Measurements from ENCODE around the gene SMIM34. TPM values are rescaled to one million over a fixed set of nuclear protein-coding genes. Genes with fewer than 3 reads are reported as not detected.
"Not testable (repeated sequence)": the region's sequence is repeated elsewhere in the genome, so short reads cannot be mapped to it uniquely, and the experiment has no call there.

Gene SMIM34
- total RNA-seq (under 1 TPM in 2 of 7 donors, not detected in 5; 0.27 to 0.34 TPM), polyA plus RNA-seq (not detected)
- long read RNA-seq, donor 1: 0 reads
- long read RNA-seq, donor 2: 0 reads
- long read RNA-seq, donor 3: 0 reads

GRCh38 chr21:34423805-34424204, at the start of gene SMIM34:
Gene SMIM34, minus strand, starts transcription at chr21:34423951. Its CDS starts 112 bp downstream, at chr21:34423839.
- H3K4me1 ChIP-seq (ENCODE audit: insufficient read depth); H3K27me3 ChIP-seq; H3K4me3 ChIP-seq; H3K27ac ChIP-seq; intact Hi-C loops (cut with DNase I); DNase-seq; H3K36me3 ChIP-seq; H3K9me3 ChIP-seq: not testable (repeated sequence)
- WGBS, 3 donors: no CpG with 5 or more reads among the region's 4 CpGs

- H3K27ac ChIP-seq; H3K27me3 ChIP-seq; intact Hi-C loops (cut with DNase I); H3K36me3 ChIP-seq; H3K9me3 ChIP-seq; DNase-seq; H3K4me1 ChIP-seq (ENCODE audit: insufficient read depth); H3K4me3 ChIP-seq: not testable (repeated sequence)
- WGBS, 3 donors: no CpG with 5 or more reads among the region's 3 CpGs
Observed at GRCh38 chr21:34467333-34467732, 43.6 kb upstream of the SMIM34 start.

- H3K4me3 ChIP-seq; H3K9me3 ChIP-seq; H3K36me3 ChIP-seq; intact Hi-C loops (cut with DNase I); H3K4me1 ChIP-seq (ENCODE audit: insufficient read depth); H3K27ac ChIP-seq; H3K27me3 ChIP-seq; DNase-seq: not testable (repeated sequence)
- no CpG with 5 or more reads among the region's 36 CpGs for WGBS, 3 donors
Observed at GRCh38 chr21:34459426-34459825, 35.7 kb upstream of the SMIM34 start.

- H3K36me3 ChIP-seq; H3K4me3 ChIP-seq; H3K27ac ChIP-seq; H3K27me3 ChIP-seq; H3K4me1 ChIP-seq (ENCODE audit: insufficient read depth); DNase-seq; intact Hi-C loops (cut with DNase I); H3K9me3 ChIP-seq: not testable (repeated sequence)
- WGBS, 3 donors: no CpG with 5 or more reads among the region's 7 CpGs
Observed at GRCh38 chr21:34458266-34458665, 34.5 kb upstream of the SMIM34 start.

- H3K27ac ChIP-seq; H3K4me3 ChIP-seq; intact Hi-C loops (cut with DNase I); H3K27me3 ChIP-seq; H3K36me3 ChIP-seq; H3K9me3 ChIP-seq; DNase-seq; H3K4me1 ChIP-seq (ENCODE audit: insufficient read depth): not testable (repeated sequence)
- WGBS, 3 donors: no CpG with 5 or more reads among the region's 6 CpGs
Observed at GRCh38 chr21:34456180-34456579, 32.4 kb upstream of the SMIM34 start.

GRCh38 chr21:34455628-34456027, 31.9 kb upstream of the SMIM34 start:
- H3K4me3 ChIP-seq; intact Hi-C loops (cut with DNase I); H3K4me1 ChIP-seq (ENCODE audit: insufficient read depth); H3K36me3 ChIP-seq; DNase-seq; H3K27ac ChIP-seq; H3K27me3 ChIP-seq; H3K9me3 ChIP-seq: not testable (repeated sequence)
- no CpG with 5 or more reads among the region's 10 CpGs for WGBS, 3 donors

GRCh38 chr21:34447018-34447417, 23.3 kb upstream of the SMIM34 start:
- no CpG with 5 or more reads among the region's 8 CpGs for WGBS, 3 donors
- H3K36me3 ChIP-seq; H3K4me1 ChIP-seq (ENCODE audit: insufficient read depth); DNase-seq; intact Hi-C loops (cut with DNase I); H3K27ac ChIP-seq; H3K9me3 ChIP-seq; H3K4me3 ChIP-seq; H3K27me3 ChIP-seq: not testable (repeated sequence)

- H3K36me3 ChIP-seq, H3K4me3 ChIP-seq: not testable (repeated sequence)
Observed at GRCh38 chr21:34443486-34443885, 19.7 kb upstream of the SMIM34 start.

GRCh38 chr21:34429710-34430109, 6.0 kb upstream of the SMIM34 start:
- H3K9me3 ChIP-seq; H3K27me3 ChIP-seq; H3K4me3 ChIP-seq; intact Hi-C loops (cut with DNase I); DNase-seq; H3K27ac ChIP-seq; H3K4me1 ChIP-seq (ENCODE audit: insufficient read depth); H3K36me3 ChIP-seq: not testable (repeated sequence)
- no CpG with 5 or more reads among the region's 5 CpGs for WGBS, 3 donors

More at GRCh38 chr21:34443486-34443885, 19.7 kb upstream of the SMIM34 start:
- H3K27ac ChIP-seq; DNase-seq; H3K9me3 ChIP-seq; H3K4me1 ChIP-seq (ENCODE audit: insufficient read depth); intact Hi-C loops (cut with DNase I); H3K27me3 ChIP-seq: not testable (repeated sequence)
- WGBS, 3 donors: no CpG with 5 or more reads among the region's 4 CpGs

- H3K4me1 ChIP-seq (ENCODE audit: insufficient read depth); H3K9me3 ChIP-seq; DNase-seq; H3K36me3 ChIP-seq; intact Hi-C loops (cut with DNase I); H3K27me3 ChIP-seq; H3K27ac ChIP-seq; H3K4me3 ChIP-seq: not testable (repeated sequence)
- WGBS, 3 donors: no CpG with 5 or more reads among the region's 6 CpGs
Observed at GRCh38 chr21:34428441-34428840, 4.7 kb upstream of the SMIM34 start.

GRCh38 chr21:34427339-34427738, 3.6 kb upstream of the SMIM34 start:
- WGBS, 3 donors: no CpG with 5 or more reads among the region's 8 CpGs
- H3K27me3 ChIP-seq: not testable (repeated sequence)

GRCh38 chr21:34417448-34418077, 6.2 kb downstream of the SMIM34 start:
- intact Hi-C loops (cut with DNase I); DNase-seq: not testable (repeated sequence)
- no CpG with 5 or more reads among the region's 5 CpGs for WGBS, 3 donors

More at GRCh38 chr21:34427339-34427738, 3.6 kb upstream of the SMIM34 start:
- DNase-seq; H3K9me3 ChIP-seq; H3K36me3 ChIP-seq; H3K4me3 ChIP-seq; H3K27ac ChIP-seq; H3K4me1 ChIP-seq (ENCODE audit: insufficient read depth); intact Hi-C loops (cut with DNase I): not testable (repeated sequence)

More at GRCh38 chr21:34417448-34418077, 6.2 kb downstream of the SMIM34 start:
- H3K4me3 ChIP-seq; H3K27me3 ChIP-seq; H3K27ac ChIP-seq; H3K36me3 ChIP-seq; H3K9me3 ChIP-seq; H3K4me1 ChIP-seq (ENCODE audit: insufficient read depth): not testable (repeated sequence)
